Skeletal muscle satellite cell (primary cell): ENCODE results near the gene ZNF99. TPM values are rescaled to one million over a fixed set of nuclear protein-coding genes. Genes with fewer than 3 reads are reported as not detected.
"Not testable (repeated sequence)": the region's sequence is repeated elsewhere in the genome, so short reads cannot be mapped to it uniquely, and the experiment has no call there.

ENCODE experiments used
- H3K27me3 ChIP-seq: 2 replicates; pipeline ENCODE4 v1.7.0; 2013; ENCODE audit warnings: low read length; ENCODE audit not compliant: control insufficient read depth, insufficient read depth
- H3K36me3 ChIP-seq: 2 replicates; pipeline ENCODE4 v1.7.0; 2013; ENCODE audit warnings: mild to moderate bottlenecking, control low read depth, low read length; ENCODE audit not compliant: insufficient read depth
- H3K4me1 ChIP-seq: 2 replicates; pipeline ENCODE4 v1.7.0; 2013; ENCODE audit warnings: low read length; ENCODE audit not compliant: control insufficient read depth, insufficient read depth
- H3K4me2 ChIP-seq: 2 replicates; pipeline ENCODE4 v1.7.0; 2013; ENCODE audit warnings: mild to moderate bottlenecking, low read length
- H3K4me3 ChIP-seq: 2 replicates; pipeline ENCODE4 v1.7.0; 2013; ENCODE audit warnings: low read length
- H3K9ac ChIP-seq: 2 replicates; pipeline ENCODE4 v1.7.0; 2013; ENCODE audit warnings: mild to moderate bottlenecking, low read depth, low read length, moderate library complexity
- H3K9me3 ChIP-seq: replicated peaks from 2 replicates; pipeline ENCODE4 v1.7.0; 2013; ENCODE audit warnings: mild to moderate bottlenecking, control low read depth, low read length
- small RNA-seq: library from RNA; depleted of rRNA; stranded (forward); fragments of <200 nt; gene quantifications from one replicate; pipeline ENCODE3, GENCODE V24; 2012

ZNF99 gene

GRCh38 chr19:22721533-22721932 is 62.4 kb downstream of the ZNF99 start:
- not testable (repeated sequence) for H3K36me3 ChIP-seq, H3K27me3 ChIP-seq, H3K9me3 ChIP-seq, H3K9ac ChIP-seq, H3K4me3 ChIP-seq, H3K4me1 ChIP-seq, H3K4me2 ChIP-seq

- no peak overlapping the region for H3K4me2 ChIP-seq
Observed at GRCh38 chr19:22708983-22709382, 75.0 kb downstream of the ZNF99 start.

GRCh38 chr19:22703096-22703495 is 80.9 kb downstream of the ZNF99 start:
- H3K9ac ChIP-seq, H3K36me3 ChIP-seq, H3K4me3 ChIP-seq, H3K4me1 ChIP-seq, H3K9me3 ChIP-seq, H3K27me3 ChIP-seq, H3K4me2 ChIP-seq: not testable (repeated sequence)

More at GRCh38 chr19:22708983-22709382, 75.0 kb downstream of the ZNF99 start:
- Histone ChIP-seq H3K36me3 (no peaks in the 10 kb centered on the region), H3K4me3 (no peak overlapping the region), H3K4me1 (no peaks in the 10 kb centered on the region), H3K27me3 (no peaks in the 10 kb centered on the region), H3K9me3 (no peaks in the 10 kb centered on the region), H3K9ac (no peak overlapping the region)

GRCh38 chr19:22702661-22703060 is 81.3 kb downstream of the ZNF99 start:
- not testable (repeated sequence) for H3K4me2 ChIP-seq, H3K4me1 ChIP-seq, H3K9ac ChIP-seq, H3K36me3 ChIP-seq, H3K27me3 ChIP-seq, H3K4me3 ChIP-seq, H3K9me3 ChIP-seq

Small RNA genes within 50 kb of the gene (small RNA-seq; reads per million reads assigned to genes)
- gene AC008626.1 (not detected), gene AC008626.2 (not detected)
